Kidney tubule cell (primary cell): ENCODE data around the gene PYHIN1.

Experiments used
- DNase-seq: peaks from one replicate; pipeline ENCODE4 v3.0.0-alpha.2; 2018; ENCODE audit warnings: low spot score

Gene PYHIN1

GRCh38 chr1:159014851-159015250 is 83.5 kb downstream of the PYHIN1 start:
- DNase-seq = no peak

DNA sequence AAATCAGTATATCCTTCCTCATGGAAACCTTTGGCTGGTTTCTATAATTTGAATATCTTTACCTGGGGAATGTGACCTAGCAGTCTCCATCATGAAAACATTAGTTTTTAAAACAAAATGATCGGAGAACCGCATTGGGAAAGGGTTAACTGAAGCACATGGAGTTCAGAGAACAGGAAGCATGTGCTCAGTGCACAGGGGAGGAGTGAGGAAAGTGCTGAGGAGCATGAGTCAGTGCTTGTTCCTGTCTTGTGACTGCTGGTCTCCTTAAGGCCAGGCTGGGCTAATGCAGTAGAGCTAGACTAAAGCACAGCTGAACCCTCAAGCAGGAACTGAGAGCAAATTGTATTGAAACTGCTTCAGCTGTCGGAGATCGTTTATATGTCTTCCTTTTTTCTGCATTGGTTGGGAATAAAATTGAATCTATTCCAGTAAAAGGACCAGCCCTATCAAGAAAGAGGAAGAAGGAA is 84.1 kb downstream of the PYHIN1 start:
- DNase-seq = peak; percentile 90

DNA sequence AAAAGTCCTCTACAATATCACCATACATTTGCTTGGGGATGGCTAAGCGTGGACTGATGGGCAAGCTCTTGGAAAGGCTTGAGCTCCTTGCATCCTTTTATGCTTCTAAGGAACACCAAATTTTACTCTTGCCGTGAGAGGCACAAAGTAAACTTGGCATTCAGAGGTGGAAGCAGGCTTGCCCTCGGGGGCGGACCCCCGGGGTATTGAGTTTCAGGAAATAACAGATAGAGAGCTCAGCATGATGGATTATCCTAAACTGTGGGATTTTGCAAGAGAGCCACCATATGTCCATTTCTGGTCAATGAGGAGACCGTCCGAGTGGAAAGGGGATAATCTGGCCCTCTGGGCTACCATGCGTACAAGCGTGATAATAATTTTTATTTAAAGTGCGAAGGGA is 92.4 kb downstream of the PYHIN1 start:
- DNase-seq = no peak

DNA sequence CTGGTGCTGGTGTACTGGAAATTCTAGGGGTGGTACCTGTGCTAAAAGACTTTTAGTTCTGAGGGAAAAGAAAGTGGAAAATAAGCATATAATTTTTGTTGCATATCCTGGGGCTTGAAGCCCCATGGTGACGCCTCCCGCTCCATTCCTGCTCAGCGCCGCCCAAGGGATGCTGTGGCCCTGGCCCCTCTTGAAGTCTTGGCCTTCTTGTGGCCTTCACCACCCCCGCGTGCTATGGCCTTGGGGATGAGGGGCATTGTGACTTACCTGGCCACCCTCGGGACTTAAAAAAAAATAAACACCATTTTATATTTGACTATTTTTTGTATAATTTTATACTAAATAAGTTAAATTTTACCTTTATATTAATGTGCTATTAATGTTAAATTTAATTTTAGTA is 93.7 kb downstream of the PYHIN1 start:
- DNase-seq = no peak
